Amniotic stem cell (primary cell): ENCODE data around the gene DRICH1.
"Not testable (repeated sequence)": the region's sequence is repeated elsewhere in the genome, so short reads cannot be mapped to it uniquely, and the experiment has no call there.

Source experiments
- DNase-seq: peaks from one replicate; lab custom pipeline; 2025; lab: John Stamatoyannopoulos, UW

The DRICH1 gene

DNA sequence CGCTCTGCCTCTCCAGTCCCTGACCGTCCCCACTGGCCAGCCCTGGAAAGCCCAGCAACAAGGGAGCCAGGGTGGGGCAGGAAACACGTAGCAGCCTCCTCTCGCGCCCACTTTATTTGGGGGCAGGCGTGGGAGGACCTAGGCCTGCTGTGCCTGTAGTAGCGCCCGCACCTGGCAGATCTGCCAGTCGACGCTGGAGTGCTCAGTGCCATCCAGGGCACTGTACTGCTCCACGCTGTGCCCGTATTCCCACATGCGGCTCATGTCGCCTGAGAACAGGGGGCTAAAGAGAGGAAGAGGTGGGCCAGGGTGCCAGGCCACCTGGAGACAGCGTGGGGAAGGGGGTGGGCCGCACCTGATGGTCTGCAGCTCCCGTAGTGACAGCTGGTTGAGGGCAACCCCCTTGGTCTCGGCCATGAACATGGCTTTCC lies 17.0 kb upstream of the DRICH1 start:
- DNase-seq = no peak

GRCh38 chr22:23646526-23646925 lies 14.4 kb upstream of the DRICH1 start:
- not testable (repeated sequence) for DNase-seq

DNA sequence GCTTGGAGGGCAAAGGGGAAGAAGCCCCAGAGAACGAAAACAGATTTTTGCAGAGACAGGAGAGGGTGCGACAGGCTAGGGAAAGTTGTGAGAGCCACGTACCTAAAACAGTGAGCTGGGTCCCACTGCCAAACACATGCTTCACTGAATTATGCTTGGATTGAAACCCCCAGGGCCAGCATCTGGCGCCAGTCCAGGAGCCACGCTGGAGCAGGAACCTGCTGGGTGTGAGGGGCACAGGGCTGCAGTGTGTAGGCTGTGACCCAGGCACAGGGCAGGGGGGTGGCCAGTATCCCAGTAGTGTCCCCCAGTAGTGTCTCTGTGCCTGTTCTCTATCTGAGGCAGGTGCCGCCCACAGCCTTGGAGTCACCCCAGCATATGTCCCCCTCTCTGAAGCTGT lies 8.1 kb upstream of the DRICH1 start:
- DNase-seq = not testable (repeated sequence)

- DNase-seq = no peak
Observed at GRCh38 chr22:23639661-23640060, 7.5 kb upstream of the DRICH1 start.

- no peak for DNase-seq
Observed at GRCh38 chr22:23638611-23639010, 6.5 kb upstream of the DRICH1 start.

DNA sequence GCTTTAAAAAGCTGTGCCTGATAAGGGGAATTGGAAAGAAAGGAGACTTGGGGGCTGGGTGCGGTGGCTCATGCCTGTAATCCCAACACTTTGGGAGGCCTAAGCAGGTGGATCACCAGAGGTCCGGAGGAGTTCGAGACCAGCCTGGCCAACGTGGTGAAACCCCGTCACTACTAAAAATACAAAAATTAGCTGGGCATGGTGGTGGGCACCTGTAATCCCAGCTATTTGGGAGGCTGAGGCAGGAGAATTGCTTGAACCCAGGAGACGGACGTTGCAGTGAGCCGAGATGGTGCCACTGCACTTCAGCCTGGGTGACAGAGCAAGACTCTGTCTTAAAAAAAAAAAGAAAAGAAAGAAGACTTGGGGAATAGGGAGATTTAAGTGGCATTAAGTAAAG lies 3.2 kb upstream of the DRICH1 start:
- DNase-seq = not testable (repeated sequence)

DNA sequence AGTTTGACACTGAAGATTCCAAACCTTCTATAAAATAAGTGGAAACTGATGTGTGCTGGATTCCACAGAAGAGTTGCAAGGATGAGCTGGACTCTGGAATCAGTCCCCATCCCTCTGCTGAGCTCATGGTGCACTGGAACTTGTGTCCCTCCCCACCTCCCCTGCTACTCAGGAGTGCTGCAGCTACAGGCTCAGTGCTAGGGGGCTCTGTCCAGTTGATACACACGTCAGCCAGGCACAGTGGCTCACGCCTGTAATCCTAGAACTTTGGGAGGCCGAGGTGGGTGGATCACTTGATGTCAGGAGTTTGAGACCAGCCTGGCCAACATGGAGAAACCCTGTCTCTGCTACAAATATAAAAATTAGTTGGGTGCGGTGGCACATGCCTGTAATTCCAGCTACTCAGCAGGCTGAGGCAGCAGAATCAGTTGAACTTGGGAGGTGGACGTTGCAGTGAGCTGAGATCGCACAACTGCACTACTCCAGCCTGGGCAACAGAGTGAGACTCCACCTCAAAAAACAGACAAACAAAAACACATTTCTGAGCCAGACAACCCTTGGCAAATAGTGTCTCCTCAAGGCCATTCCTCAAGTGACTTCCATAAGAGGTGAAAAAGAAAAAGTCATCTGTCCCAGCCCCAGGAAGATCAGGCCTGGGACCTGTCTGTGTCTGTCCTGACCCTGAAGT lies 3.9 kb downstream of the DRICH1 start:
- not testable (repeated sequence) for DNase-seq

GRCh38 chr22:23627401-23628055 lies 4.6 kb downstream of the DRICH1 start:
- DNase-seq = not testable (repeated sequence)

GRCh38 chr22:23626286-23626975 lies 5.7 kb downstream of the DRICH1 start:
- DNase-seq = no peak

DNA sequence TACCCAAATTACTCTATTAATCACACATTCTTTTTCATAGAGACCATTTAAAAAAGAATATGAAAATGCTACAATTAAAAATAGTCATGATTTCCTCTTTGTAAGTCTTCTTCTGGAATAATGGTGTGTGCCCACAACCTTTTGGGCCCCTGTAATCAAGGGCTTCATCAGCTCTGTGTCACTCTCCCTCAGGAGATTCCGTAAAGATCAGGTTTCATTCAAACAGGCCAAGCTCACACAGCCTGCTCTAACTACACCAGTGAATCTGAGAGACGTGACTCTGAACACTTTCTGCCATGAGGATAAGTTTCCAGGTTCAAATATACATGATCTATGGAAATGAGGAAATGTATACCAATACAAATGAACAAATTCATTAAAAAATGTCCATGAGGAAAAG lies 9.5 kb downstream of the DRICH1 start:
- DNase-seq = no peak

GRCh38 chr22:23621916-23622315 lies 10.2 kb downstream of the DRICH1 start:
- DNase-seq = not testable (repeated sequence)

GRCh38 chr22:23621082-23621780 lies 10.9 kb downstream of the DRICH1 start:
- no peak for DNase-seq

DNA sequence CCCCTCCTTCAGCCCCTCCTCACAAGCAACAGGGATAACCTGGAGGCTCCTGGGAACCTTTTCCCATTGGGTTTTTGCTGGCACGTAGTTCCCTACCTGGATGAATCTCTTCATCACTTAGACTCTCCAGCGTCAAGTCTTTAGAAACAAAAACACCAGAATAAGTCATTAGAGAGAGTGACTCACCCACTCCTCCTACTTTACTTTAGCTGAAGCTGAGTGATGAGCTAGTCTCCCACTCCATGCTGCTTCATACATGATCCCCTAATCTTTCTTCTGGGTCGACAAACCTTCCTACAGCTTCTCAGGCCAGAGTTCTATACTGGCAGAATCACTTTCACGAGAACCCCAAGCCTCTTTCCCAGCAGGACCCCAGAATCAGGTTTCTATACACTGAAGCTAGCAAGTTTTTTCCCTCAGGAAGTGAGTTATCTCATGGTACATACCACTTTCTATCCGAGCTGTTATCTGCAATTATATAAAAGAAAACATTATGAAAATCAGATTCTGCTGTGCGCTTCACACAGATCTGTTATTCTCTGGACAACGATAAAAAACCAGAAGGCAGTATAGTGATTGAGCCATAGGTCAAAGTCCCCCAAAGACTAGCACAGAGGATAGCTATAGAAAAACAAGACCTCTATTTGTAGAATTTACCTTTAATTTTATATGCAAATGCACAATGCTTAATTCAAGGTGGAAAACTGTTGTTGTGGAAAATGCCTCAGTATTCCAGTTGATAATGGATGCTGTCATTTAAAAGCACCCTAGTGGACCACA lies 18.7 kb downstream of the DRICH1 start:
- DNase-seq = no peak

DNA sequence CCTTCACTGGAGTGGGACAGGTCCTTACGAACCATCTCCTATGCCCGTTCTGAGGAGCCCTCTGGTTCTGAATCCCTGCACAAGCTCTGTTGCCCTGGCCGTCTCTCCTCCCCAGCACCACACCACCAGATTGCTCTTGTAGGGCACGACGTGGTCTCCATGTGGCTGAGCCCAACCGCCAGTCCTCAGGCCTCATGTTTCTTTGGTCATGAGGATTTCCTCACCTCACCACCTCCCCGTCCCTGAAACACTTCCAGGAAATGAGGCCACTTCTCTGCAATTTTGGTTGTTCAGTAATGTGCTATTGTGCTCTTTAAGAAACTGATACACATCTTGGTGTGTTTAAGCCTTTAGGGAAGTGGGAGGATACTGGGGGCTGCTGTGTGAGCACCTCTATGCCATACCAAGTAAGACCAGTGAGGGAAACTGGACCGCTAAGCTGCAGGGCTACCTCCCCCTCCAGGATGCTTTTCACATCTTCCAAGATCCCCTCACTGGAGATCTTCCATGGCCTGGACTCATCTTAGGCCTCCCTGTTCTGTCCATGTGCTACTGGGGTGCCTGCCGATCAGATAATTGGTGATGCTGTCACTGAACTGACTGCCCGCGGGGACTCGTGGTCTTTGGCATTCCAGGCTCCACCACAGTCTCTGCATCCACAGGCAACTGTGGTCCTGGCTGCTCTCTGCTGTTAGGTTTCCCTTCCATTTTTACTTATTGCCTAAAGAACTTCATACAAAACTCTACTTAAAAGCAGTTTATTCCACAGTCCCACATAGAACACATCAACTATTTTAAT lies 21.9 kb downstream of the DRICH1 start:
- DNase-seq = no peak

GRCh38 chr22:23608583-23608982 lies 23.5 kb downstream of the DRICH1 start:
- no peak for DNase-seq

DNA sequence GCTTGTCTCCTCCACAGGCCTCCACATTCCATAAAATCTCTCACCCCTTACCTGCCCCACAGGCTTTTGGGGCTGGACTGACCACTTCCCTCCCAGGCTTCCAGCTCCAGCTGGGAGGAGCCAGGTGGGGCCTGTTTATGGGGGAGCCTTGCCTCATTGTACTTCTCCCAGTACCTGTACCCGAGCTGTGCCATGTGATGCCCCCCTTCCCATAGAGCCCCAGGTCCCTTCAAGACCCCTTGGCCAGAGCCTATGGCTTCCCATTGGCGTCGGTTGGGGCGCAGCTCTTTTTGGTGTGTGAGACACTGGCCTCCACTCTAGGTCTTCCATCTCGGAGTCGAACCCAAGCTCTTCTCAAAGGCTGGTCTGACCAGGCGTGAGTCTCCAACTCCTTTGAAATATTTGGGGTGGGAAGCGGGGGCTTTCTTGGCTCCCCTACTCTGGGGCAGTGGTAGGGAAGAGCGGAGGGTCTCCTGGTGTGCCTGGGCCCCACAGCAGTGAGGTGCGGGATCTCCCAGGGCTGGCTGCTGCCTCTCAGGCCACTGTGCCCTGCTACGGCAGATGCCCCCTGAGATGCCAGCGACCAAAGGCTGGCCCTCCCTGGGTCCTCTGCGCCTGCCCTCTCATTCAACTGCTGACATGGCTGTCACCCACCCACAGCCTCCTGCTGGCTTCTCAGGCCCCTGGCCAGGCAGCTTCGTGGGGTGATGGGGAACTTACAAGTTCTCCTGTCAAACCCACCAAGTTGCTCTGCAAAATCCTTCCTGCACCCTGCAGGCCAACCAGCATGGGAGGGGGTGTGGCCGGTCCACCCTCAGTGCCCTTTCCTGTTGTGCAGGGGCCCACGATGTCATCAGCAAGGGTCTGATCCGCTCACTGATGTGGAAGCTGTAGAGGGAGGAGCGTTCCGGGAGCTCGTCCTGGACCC lies 25.7 kb downstream of the DRICH1 start:
- no peak for DNase-seq

GRCh38 chr22:23604939-23605712 lies 27.0 kb downstream of the DRICH1 start:
- no peak for DNase-seq

- DNase-seq = no peak
Observed at GRCh38 chr22:23603266-23603665, 28.9 kb downstream of the DRICH1 start.
